ENCODE results near the gene PGK2.

The PGK2 gene

GRCh38 chr6:49787176-49787575 lies at the start of gene PGK2:
TSS of gene PGK2 (minus strand) at chr6:49787285. CDS start at chr6:49787187, 98 bp downstream.
- DNase-seq (ENCODE audit: extremely low read depth, low read depth) = no peak
- H3K4me3 ChIP-seq (replicated peaks; ENCODE audit: low read depth, low read length) = no peak within 1 kb of the TSS
- TF ChIP-seq CTCF (IDR thresholded peaks at IDR 0.05; ENCODE audit: low read depth, low read length, missing control alignments) = no peak

- no peak overlapping the region for H3K4me3 ChIP-seq (replicated peaks; ENCODE audit: low read depth, low read length)
- no peak for DNase-seq (ENCODE audit: extremely low read depth, low read depth)
- TF ChIP-seq CTCF (IDR thresholded peaks at IDR 0.05; ENCODE audit: low read depth, low read length, missing control alignments) = no peak
These were observed 48.1 kb upstream of the PGK2 start for GRCh38 chr6:49835140-49835539.

GRCh38 chr6:49833386-49833785 lies 46.3 kb upstream of the PGK2 start:
- TF ChIP-seq CTCF (IDR thresholded peaks at IDR 0.05; ENCODE audit: low read depth, low read length, missing control alignments) = no peak
- DNase-seq (ENCODE audit: extremely low read depth, low read depth) = no peak

GRCh38 chr6:49826743-49827406 lies 39.8 kb upstream of the PGK2 start:
- DNase-seq (ENCODE audit: extremely low read depth, low read depth) = no peak
- no peak overlapping the region for H3K4me3 ChIP-seq (replicated peaks; ENCODE audit: low read depth, low read length)
- TF ChIP-seq CTCF (IDR thresholded peaks at IDR 0.05; ENCODE audit: low read depth, low read length, missing control alignments) = no peak

More at GRCh38 chr6:49833386-49833785, 46.3 kb upstream of the PGK2 start:
- H3K4me3 ChIP-seq (replicated peaks; ENCODE audit: low read depth, low read length) = no peak overlapping the region

GRCh38 chr6:49815166-49815565 lies 28.1 kb upstream of the PGK2 start:
- DNase-seq (ENCODE audit: extremely low read depth, low read depth) = no peak
- no peak overlapping the region for H3K4me3 ChIP-seq (replicated peaks; ENCODE audit: low read depth, low read length)
- TF ChIP-seq CTCF (IDR thresholded peaks at IDR 0.05; ENCODE audit: low read depth, low read length, missing control alignments) = no peak

GRCh38 chr6:49813248-49813647 lies 26.2 kb upstream of the PGK2 start:
- no peak for TF ChIP-seq CTCF (IDR thresholded peaks at IDR 0.05; ENCODE audit: low read depth, low read length, missing control alignments)
- H3K4me3 ChIP-seq (replicated peaks; ENCODE audit: low read depth, low read length) = no peak overlapping the region
- no peak for DNase-seq (ENCODE audit: extremely low read depth, low read depth)

GRCh38 chr6:49806145-49806544 lies 19.1 kb upstream of the PGK2 start:
- TF ChIP-seq CTCF (IDR thresholded peaks at IDR 0.05; ENCODE audit: low read depth, low read length, missing control alignments) = no peak
- DNase-seq (ENCODE audit: extremely low read depth, low read depth) = no peak
- H3K4me3 ChIP-seq (replicated peaks; ENCODE audit: low read depth, low read length) = no peak overlapping the region
